Measurements from ENCODE around the gene TFCP2L1.

The TFCP2L1 gene

GRCh38 chr2:121219866-121220265 is 65.1 kb downstream of the TFCP2L1 start:
- H3K27me3 ChIP-seq (replicated peaks; ENCODE audit: control insufficient read depth, insufficient read depth, low read length), result peaks cover 1% of the 10 kb centered on the region
- no peak for DNase-seq (ENCODE audit: extremely low read depth, insufficient read length)
- H3K4me3 ChIP-seq (replicated peaks; ENCODE audit: low read depth, low read length), result no peak overlapping the region
- H3K36me3 ChIP-seq (ENCODE audit: control insufficient read depth, insufficient read depth, low read length), result no peaks in the 10 kb centered on the region
- no peak for TF ChIP-seq CTCF (IDR thresholded peaks at IDR 0.05; ENCODE audit: insufficient read depth, low read length, poor library complexity, severe bottlenecking)

- no peak for DNase-seq (ENCODE audit: extremely low read depth, insufficient read length)
- TF ChIP-seq CTCF (IDR thresholded peaks at IDR 0.05; ENCODE audit: insufficient read depth, low read length, poor library complexity, severe bottlenecking), result no peak
- Histone ChIP-seq H3K36me3 (ENCODE audit: control insufficient read depth, insufficient read depth, low read length) (no peaks in the 10 kb centered on the region), H3K4me3 (replicated peaks; ENCODE audit: low read depth, low read length) (no peak overlapping the region), H3K27me3 (replicated peaks; ENCODE audit: control insufficient read depth, insufficient read depth, low read length) (peaks cover 1% of the 10 kb centered on the region)
Measured at GRCh38 chr2:121218386-121218938, 66.5 kb downstream of the TFCP2L1 start.

- Histone ChIP-seq H3K36me3 (ENCODE audit: control insufficient read depth, insufficient read depth, low read length) (no peaks in the 10 kb centered on the region), H3K27me3 (replicated peaks; ENCODE audit: control insufficient read depth, insufficient read depth, low read length) (peaks cover 1% of the 10 kb centered on the region), H3K4me3 (replicated peaks; ENCODE audit: low read depth, low read length) (no peak overlapping the region)
- no peak for DNase-seq (ENCODE audit: extremely low read depth, insufficient read length)
- no peak for TF ChIP-seq CTCF (IDR thresholded peaks at IDR 0.05; ENCODE audit: insufficient read depth, low read length, poor library complexity, severe bottlenecking)
Measured at GRCh38 chr2:121217627-121218026, 67.4 kb downstream of the TFCP2L1 start.

GRCh38 chr2:121214296-121214695 is 70.7 kb downstream of the TFCP2L1 start:
- DNase-seq (ENCODE audit: extremely low read depth, insufficient read length), result no peak
- Histone ChIP-seq H3K4me3 (replicated peaks; ENCODE audit: low read depth, low read length) (no peak overlapping the region), H3K36me3 (ENCODE audit: control insufficient read depth, insufficient read depth, low read length) (no peaks in the 10 kb centered on the region), H3K27me3 (replicated peaks; ENCODE audit: control insufficient read depth, insufficient read depth, low read length) (peaks cover 1% of the 10 kb centered on the region)
- no peak for TF ChIP-seq CTCF (IDR thresholded peaks at IDR 0.05; ENCODE audit: insufficient read depth, low read length, poor library complexity, severe bottlenecking)

- Histone ChIP-seq H3K27me3 (replicated peaks; ENCODE audit: control insufficient read depth, insufficient read depth, low read length) (peaks cover 1% of the 10 kb centered on the region), H3K4me3 (replicated peaks; ENCODE audit: low read depth, low read length) (no peak overlapping the region), H3K36me3 (ENCODE audit: control insufficient read depth, insufficient read depth, low read length) (no peaks in the 10 kb centered on the region)
- TF ChIP-seq CTCF (IDR thresholded peaks at IDR 0.05; ENCODE audit: insufficient read depth, low read length, poor library complexity, severe bottlenecking), result no peak
- DNase-seq (ENCODE audit: extremely low read depth, insufficient read length), result no peak
Measured at GRCh38 chr2:121213386-121213785, 71.6 kb downstream of the TFCP2L1 start.
